T47D (cell line): ENCODE data around the gene CLIC3.

Experiments
- DNase-seq, 2 experiments: peaks; one replicate each; pipeline versions ENCODE4 v3.0.0 to v3.0.0-alpha.2; 2011 to 2012; ENCODE audit warnings: low read depth in 1 of 2, low spot score in 1 of 2
- JUND ChIP-seq: IDR thresholded peaks from 2 replicates; pipeline ENCODE4 v1.6.1; 2012; ENCODE audit warnings: low read depth
- in situ Hi-C: cut with HindIII; loops from 2 replicates; pipeline ENCODE4 v1.10.0; 2016; ENCODE audit warnings: low sequenced_read_pairs, low pct_unique_long_range_greater_than_20kb

The CLIC3 gene

DNA sequence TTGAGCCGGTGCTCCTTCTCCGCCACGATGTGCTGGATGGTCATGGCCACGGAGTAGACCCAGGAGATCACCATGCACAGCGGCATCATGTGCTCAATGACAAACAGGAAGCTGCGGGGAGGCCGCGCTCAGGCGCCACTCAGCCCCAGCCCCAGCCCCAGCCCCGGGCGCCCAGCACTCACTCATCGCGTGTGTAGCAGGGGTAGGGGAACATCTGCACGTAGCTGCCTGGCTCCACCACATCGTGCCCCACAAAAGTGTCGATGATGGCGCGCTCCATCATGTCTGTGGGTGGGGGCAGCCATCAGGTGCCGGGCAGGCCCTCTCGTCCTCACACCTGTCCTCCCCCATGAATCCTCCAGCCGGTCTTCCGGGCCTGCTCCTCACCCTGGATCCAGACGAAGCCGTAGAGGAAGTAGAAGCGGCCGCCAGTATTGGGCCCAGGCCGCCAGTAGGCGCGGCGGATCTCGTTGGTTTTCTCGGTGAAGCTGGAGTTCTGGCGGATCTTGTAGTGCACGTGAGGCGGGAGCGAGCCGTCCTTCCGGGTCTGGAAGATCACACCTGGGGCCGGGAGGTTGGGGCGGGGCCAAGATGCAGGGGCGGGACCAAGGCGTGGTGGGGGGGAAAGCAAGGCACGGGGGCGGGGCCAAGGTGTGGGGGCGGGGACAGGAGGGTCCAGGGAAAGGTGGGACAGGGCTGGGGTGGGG, 21.6 kb upstream of the CLIC3 start:
- TF ChIP-seq JUND = no peak
- DNase-seq = no peak
- in situ Hi-C loops = no loop called here

DNA sequence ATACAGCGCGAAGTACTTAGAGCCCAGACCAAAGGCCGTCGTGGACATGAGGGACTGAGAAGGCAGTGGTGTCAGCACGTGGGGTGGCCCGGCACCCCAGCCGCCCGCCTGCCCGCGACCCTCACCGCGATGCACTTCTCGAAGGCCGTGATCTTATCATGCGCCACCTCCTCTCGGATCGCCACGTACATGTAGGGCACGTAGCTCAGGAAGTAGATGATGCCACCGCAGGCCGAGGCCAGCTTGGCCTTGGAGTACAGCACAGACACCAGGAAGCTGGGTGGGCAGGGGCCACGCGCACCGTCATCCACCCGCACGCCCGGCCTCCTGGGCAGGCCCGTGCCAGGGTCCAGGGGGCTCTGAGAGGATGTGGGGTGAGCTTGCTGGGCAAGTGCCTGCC, 20.7 kb upstream of the CLIC3 start:
- DNase-seq = no peak
- in situ Hi-C loops = no loop called here
- no peak for TF ChIP-seq JUND

DNA sequence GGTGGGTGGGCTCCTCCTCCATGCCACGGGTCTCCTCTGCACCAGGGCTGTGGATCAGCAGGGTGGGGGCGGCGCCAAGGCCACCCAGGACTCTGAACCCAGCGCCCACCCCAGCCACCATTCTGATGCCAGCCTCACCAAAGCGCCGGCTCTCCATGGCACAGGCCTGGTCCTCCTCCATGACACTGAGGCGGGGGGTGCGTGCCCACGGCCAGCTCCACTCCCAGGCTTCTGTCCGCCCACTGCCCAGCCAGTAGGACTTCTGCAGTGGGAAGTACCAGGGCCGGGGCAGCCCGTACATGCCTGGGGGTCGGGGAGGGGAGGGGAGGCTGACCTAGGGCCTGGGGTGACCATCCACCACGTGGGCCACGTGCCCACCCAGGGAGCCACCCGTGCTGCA, 20.1 kb upstream of the CLIC3 start:
- in situ Hi-C loops = no loop called here
- no peak for TF ChIP-seq JUND
- DNase-seq = no peak

DNA sequence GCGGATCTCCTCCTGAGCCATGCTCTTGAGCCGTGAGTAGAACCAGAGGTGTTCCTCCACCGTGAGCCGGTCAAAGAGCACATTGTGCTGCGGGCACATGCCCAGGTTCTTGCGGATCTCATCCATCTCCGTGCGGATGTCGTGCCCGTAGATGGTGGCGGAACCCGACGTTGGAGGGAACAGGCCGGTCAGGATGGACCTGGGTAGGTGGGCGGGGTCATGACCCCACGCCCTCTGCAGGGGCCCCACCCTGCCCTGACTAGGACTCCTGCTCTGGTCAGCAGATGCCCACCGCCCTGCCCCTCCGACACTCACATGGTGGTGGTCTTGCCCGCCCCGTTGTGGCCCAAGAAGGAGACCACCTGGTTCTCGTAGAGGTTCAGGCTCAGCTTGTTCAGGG, 19.6 kb upstream of the CLIC3 start:
- in situ Hi-C loops = no loop called here
- DNase-seq = no peak
- TF ChIP-seq JUND = no peak

DNA sequence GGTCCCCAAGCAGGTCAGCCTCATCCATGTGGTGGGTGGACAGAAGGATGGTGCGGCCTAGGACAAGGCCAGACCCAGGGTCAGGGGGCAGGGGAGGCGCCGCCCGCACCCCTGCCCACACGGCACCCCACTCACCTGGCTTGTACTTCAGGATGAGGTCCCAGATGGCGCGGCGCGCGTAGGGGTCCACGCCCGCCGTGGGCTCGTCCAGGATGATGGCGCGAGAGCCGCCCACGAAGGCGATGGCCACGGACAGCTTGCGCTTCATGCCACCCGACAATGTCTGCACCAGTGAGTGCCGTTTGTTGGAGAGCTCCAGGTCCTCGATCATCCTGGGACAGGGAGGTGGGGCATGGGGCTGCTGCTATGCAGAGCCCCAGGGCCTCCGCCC, 19.2 kb upstream of the CLIC3 start:
- no peak for DNase-seq
- TF ChIP-seq JUND = no peak
- in situ Hi-C loops = no loop called here

DNA sequence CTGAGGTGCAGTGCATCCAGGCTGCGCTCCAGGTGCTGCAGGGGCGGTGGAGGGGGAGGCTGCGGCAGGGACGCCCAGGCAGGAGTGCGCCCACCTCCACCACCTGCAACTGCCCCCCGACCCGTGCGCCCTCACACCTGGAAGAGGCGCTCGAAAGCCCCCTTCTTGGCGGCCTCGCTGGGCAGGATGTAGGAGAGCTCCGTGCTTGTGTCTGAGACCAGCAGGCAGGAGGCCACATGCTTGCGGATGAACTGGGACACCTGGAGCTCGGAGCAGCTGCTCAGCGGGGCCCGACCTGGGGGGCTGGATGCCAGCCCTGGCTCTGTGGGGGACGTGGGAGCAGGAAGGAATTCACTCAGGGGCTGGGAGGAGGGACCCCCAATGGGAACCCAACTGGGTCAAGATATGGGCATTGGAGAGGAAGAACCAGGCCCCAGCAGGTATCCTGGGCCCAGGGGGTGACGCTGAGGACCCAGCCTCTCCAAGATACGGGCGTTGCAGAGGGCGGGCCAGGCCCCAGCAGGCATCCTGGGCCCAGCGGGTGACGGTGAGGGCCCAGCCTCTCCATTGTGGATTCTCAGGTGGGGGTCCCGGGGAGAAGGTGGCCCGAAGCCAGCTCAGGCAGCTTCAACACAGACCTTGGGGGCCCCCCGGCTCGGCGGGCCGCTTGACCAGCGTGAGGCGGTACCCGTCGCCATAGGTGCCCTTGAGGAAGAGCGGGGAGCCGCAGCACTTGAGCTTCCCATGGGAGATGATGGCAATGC, 18.6 kb upstream of the CLIC3 start:
- in situ Hi-C loops = no loop called here
- DNase-seq = no peak
- TF ChIP-seq JUND = no peak

DNA sequence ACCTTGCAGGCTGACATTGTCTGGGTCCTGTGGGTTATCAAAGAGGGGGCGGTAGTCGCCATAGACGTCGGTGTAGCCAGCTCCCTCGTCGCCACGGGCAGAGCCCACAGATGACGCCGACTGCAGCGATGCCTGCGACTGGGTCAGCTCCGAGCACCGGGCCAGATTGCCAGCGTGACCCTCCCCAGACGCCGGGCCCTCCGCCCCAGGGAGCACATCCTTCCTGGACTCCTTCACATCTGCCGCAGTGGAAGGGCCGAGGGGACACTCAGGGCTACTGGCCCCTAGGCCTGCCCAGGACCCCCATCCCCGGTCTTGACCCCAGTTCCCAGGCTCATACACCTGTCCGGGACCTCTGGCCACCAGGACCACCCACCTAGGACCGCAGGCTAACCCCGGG, 17.8 kb upstream of the CLIC3 start:
- no peak for DNase-seq
- TF ChIP-seq JUND = no peak
- in situ Hi-C loops = no loop called here

DNA sequence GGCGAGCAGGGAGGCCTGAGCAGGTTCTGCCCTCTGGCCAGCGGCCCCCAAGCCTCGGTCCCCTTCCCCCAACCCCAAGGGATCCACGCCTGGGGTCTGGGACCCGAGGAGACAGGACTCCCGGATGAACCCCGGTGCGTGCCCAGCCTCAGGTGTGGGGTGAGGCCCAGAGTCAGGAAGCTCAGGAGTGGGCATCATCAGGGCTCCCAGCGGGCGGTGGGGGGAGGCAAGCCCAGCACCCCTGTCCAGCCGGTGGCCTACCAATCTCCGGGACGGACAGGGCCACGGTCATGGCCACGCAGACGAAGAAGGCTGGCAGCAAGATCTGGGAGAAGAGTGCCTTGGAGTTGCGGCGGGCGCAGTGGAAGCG, 17.2 kb upstream of the CLIC3 start:
- no peak for TF ChIP-seq JUND
- in situ Hi-C loops = no loop called here
- no peak for DNase-seq

DNA sequence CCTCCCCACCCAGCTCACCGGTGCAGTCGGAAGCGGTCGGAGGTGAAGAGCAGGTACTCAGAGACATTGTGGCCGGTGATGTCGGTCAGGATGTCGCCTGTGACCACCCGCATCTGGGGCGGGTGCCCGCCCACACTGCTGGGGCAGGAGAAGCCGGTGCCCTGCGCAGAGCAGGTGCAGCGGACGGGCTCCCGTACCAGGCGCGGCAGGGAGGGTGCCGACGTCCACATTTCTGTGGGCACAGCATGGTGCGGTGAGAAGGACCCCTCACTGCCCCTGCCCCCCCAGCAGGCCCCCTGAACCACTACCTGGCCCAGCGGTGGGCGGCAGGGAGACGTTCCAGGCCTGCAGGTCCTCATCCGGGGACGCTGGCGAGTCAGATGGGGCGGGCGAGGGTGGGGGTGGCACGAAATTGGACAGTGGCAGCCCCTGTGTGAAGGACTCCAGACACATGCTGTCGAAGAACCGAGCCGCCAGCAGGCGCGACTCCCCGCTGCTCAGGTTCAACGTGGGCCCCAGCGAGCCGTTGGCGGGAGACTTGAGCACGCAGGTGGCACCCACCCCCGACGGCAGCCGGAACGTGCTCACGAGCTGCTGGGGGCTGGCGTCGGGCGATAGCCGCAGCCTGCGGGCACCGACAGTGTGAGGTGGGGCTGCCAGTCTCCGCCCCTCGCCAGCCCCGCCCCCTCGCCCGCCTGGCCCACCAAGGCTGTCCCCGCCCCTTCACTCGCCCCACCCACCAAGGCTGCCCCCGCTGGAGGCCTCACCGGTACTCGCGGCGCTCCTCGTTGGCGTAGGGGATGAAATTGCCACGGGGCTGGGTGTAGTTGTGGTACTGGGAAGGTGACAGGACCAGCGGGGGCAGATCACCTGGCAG, 16.6 kb upstream of the CLIC3 start:
- TF ChIP-seq JUND = no peak
- DNase-seq = no peak
- in situ Hi-C loops = no loop called here

DNA sequence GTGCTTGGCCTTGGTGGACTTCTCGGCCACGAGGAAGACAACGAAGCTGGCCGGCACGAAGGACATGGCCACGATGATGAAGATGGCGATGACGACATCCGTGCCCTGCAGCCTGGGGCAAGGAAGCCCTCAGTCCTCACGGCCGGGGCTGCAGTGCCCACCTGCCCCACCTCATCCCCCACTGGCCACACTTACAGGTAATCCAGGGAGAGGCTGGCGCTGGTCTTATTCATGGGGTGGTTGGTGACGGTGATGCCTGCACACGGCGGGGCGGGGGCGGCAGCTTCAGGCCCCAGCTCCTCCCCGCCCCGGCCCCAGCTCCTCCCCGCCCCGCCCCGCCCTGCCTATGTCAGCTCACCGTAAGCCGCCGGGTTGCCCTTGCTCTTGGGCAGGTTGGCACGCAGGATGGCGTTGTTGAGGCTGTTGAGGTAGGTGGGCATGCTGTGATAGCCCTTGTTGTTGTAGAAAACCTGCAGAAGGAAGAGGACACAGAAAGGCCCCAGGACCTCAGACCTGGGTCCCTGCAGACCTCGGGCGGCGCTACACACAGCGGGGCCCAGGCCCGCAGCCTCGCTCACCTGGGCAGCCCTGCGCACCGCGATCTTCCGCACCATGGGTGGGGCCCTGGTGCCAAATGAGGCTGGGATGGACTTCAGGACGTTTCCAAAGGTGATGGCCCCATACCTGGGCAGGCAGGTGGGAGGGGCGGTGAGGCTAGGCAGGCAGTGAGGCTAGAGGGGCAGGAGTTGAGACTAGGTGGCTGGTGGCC, 15.7 kb upstream of the CLIC3 start:
- no peak for TF ChIP-seq JUND
- no peak for DNase-seq
- in situ Hi-C loops = no loop called here

DNA sequence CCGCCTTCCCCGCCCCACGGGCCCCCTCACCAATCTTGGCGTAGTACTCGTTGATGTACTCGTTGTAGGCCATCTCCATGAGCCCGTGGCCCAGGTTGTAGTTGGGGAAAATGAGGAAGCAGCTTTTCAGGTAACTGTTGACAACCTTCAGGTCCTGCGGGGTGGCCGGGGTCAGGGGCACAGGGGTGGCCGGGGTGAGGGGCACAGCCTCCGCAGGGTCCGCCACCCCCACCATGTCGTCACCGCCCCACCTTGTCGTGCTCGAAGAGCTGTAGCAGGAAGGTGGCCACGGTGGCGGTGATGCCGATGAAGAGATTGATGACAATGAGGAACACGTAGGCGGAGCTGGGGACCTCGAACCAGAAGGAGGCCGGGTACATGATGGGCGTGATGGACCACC, 14.8 kb upstream of the CLIC3 start:
- in situ Hi-C loops = no loop called here
- no peak for TF ChIP-seq JUND
- no peak for DNase-seq
